Liver (tissue), 3 donors: Measurements from ENCODE around the gene DDR2.

Experiments used
- CTCF ChIP-seq: fragments of 150-350 bp; IDR thresholded peaks from 2 replicates; pipeline ENCODE4 v1.5.1; 2017; ENCODE audit warnings: improper control_type of control experiment, low read depth, low read length; ENCODE audit not compliant: missing input control
- HNF4A ChIP-seq, 2 donors: conservative IDR thresholded peaks; 2 replicates each; pipeline ENCODE4 v1.6.1; 2016; ENCODE audit warnings: antibody characterized with exemption in 2 of 2, mild to moderate bottlenecking in 2 of 2
- REST ChIP-seq: IDR thresholded peaks from 2 replicates; pipeline ENCODE4 v1.6.1; 2016; ENCODE audit warnings: antibody characterized with exemption, mild to moderate bottlenecking
- RXRA ChIP-seq, 2 donors: IDR thresholded peaks; 2 replicates each; pipeline ENCODE4 v1.6.1; 2017 to 2018; ENCODE audit warnings: antibody characterized with exemption in 2 of 2, mild to moderate bottlenecking in 1 of 2
- YY1 ChIP-seq: IDR thresholded peaks from 2 replicates; pipeline ENCODE4 v1.6.1; 2016; ENCODE audit warnings: antibody characterized with exemption, mild to moderate bottlenecking
- donor health status: healthy.
- donor health status: healthy.

DNA sequence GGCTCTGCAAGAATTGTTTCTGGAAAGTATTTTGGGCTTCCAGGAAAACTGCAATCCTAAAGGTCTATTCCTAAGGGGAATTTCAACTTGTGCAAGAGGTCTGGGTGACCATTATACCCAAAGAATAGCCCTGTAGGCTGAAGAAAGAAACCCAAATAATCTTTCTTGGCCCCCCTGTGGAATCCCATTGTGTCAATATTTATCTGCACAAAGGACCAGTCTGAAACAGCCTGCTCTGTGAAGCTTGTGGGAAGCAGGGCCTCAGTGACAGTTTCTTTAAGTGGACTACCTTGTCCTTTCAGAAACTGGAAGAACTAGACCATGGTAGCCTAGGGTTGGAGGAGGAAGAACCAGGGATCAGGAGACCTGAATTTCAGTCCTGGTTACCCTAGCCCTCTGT lies 99.8 kb downstream of the DDR2 start:
- TF ChIP-seq CTCF (no peak), YY1 (no peak), REST (no peak), HNF4A (conservative IDR thresholded peaks at IDR 0.05) (no peak), RXRA (IDR thresholded peaks at IDR 0.05) (no peak)
